Subcutaneous adipose tissue (tissue), 4 donors: Measurements from ENCODE around the gene TEDDM1. TPM values are rescaled to one million over a fixed set of nuclear protein-coding genes. Genes with fewer than 3 reads are reported as not detected.

Source experiments
- CTCF ChIP-seq: fragments of 450-650 bp; IDR thresholded peaks from one replicate; pipeline ENCODE4 v1.5.1; 2016; ENCODE audit warnings: low read depth, mild to moderate bottlenecking, control low read depth, antibody characterized with exemption, moderate library complexity
- total RNA-seq, 4 donors: library from RNA; depleted of rRNA; stranded (reverse); fragments of >200 nt; gene quantifications; one replicate each; pipeline ENCODE4 v1.1.0, GENCODE V29; 2016

TEDDM1 gene
- total RNA-seq, 4 donors from 2014 or later, result not detected

- no peak for TF ChIP-seq CTCF
These were observed 13.5 kb upstream of the TEDDM1 start for GRCh38 chr1:182413969-182414368.

GRCh38 chr1:182413486-182413885 lies 13.0 kb upstream of the TEDDM1 start:
- no peak for TF ChIP-seq CTCF

GRCh38 chr1:182410620-182411273 lies 10.3 kb upstream of the TEDDM1 start:
- no peak for TF ChIP-seq CTCF

- no peak for TF ChIP-seq CTCF
These were observed 9.7 kb upstream of the TEDDM1 start for GRCh38 chr1:182410138-182410537.

GRCh38 chr1:182408435-182409075 lies 8.1 kb upstream of the TEDDM1 start:
- TF ChIP-seq CTCF, result no peak

- no peak for TF ChIP-seq CTCF
These were observed 7.3 kb upstream of the TEDDM1 start for GRCh38 chr1:182407724-182408123.

GRCh38 chr1:182406012-182406411 lies 5.5 kb upstream of the TEDDM1 start:
- TF ChIP-seq CTCF, result no peak
